ENCODE data around the gene STX8.

STX8 gene

DNA sequence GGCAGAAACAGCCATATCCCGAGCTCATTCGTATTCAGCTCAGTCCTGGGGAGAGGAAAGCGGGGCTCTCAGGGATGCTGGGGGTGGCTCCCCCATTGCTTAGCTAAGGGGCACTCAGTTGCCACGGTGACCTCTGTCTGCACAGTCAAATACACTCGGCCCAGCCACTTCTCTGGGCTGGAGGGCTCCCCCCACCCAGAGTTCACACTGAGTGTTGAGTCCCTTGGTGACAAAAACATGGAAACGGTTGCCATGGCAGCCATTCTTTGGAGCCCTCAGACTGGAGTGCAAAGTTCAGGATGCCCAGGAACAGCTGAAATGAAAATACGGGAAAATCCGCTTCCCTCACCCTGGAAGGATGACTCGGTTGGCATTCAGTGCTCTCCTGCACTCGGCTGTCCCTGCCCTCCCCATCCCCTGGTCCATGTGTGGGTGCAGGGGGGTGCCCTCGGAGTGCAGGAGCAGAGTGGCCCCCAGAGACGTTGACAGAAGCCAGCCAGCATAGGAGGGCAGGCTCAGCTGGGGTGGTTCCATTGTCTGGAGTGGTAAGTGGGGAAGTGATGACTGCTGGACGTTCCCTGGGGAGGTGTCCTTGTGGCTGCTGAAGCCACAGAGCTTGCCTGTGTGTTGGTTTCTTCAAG is 337.8 kb downstream of the STX8 start:
- Histone ChIP-seq H2AFZ (ENCODE audit: low read depth, low read length) (no peak overlapping the region), H3K27ac (ENCODE audit: low read length) (no peak overlapping the region), H3K79me2 (ENCODE audit: low read length) (no peaks in the 10 kb centered on the region), H3K4me1 (ENCODE audit: low read length) (peaks cover 18% of the 10 kb centered on the region; the same call in 1 of the 2 replicates), H3K9me3 (ENCODE audit: insufficient read depth, low read length) (no peaks in the 10 kb centered on the region), H3K9ac (ENCODE audit: low read length) (no peak overlapping the region), H3K36me3 (replicated peaks; ENCODE audit: low read depth, low read length) (no peaks in the 10 kb centered on the region), H3K4me2 (ENCODE audit: low read length) (no peak overlapping the region), H3K4me3 (ENCODE audit: low read length) (no peak overlapping the region), H4K20me1 (ENCODE audit: insufficient read depth, low read length) (no peaks in the 10 kb centered on the region), H3K27me3 (ENCODE audit: low read depth, low read length) (no peaks in the 10 kb centered on the region)
- no peak for TF ChIP-seq EZH2phosphoT487 (IDR thresholded peaks at IDR 0.05; ENCODE audit: low read depth)
- TF ChIP-seq, protein P1, sequence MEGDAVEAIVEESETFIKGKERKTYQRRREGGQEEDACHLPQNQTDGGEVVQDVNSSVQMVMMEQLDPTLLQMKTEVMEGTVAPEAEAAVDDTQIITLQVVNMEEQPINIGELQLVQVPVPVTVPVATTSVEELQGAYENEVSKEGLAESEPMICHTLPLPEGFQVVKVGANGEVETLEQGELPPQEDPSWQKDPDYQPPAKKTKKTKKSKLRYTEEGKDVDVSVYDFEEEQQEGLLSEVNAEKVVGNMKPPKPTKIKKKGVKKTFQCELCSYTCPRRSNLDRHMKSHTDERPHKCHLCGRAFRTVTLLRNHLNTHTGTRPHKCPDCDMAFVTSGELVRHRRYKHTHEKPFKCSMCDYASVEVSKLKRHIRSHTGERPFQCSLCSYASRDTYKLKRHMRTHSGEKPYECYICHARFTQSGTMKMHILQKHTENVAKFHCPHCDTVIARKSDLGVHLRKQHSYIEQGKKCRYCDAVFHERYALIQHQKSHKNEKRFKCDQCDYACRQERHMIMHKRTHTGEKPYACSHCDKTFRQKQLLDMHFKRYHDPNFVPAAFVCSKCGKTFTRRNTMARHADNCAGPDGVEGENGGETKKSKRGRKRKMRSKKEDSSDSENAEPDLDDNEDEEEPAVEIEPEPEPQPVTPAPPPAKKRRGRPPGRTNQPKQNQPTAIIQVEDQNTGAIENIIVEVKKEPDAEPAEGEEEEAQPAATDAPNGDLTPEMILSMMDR (IDR thresholded peaks at IDR 0.05; ENCODE audit: low read depth, low read length) = no peak

DNA sequence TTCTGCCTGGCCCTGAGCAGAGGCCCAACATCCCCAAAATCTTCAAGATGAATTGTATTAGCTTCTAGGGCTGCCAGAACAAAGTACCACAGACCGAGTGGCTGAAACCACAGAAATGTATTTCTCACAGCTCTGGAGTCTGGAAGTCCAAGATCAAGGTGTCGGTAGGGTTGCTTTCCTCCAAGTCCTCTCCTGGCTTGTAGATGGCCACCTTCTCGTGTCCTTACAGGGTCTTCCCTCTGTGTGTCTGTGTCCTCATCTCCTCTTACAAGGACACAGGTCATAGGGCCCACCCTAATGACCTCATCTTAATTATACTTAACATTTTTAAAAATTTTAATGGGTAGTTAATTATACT is 338.6 kb downstream of the STX8 start:
- no peak overlapping the region for H3K9ac ChIP-seq (ENCODE audit: low read length)
- H3K4me3 ChIP-seq (ENCODE audit: low read length) = no peak overlapping the region
- no peaks in the 10 kb centered on the region for H3K36me3 ChIP-seq (replicated peaks; ENCODE audit: low read depth, low read length)
- H3K4me1 ChIP-seq (ENCODE audit: low read length) = peaks cover 18% of the 10 kb centered on the region; the same call in 1 of the 2 replicates
- no peaks in the 10 kb centered on the region for H3K79me2 ChIP-seq (ENCODE audit: low read length)
- TF ChIP-seq, protein P1 (IDR thresholded peaks at IDR 0.05; ENCODE audit: low read depth, low read length) = no peak
- no peak for TF ChIP-seq EZH2phosphoT487 (IDR thresholded peaks at IDR 0.05; ENCODE audit: low read depth)
- H3K9me3 ChIP-seq (ENCODE audit: insufficient read depth, low read length) = no peaks in the 10 kb centered on the region
- H4K20me1 ChIP-seq (ENCODE audit: insufficient read depth, low read length) = no peaks in the 10 kb centered on the region
- H3K4me2 ChIP-seq (ENCODE audit: low read length) = no peak overlapping the region
- no peak overlapping the region for H2AFZ ChIP-seq (ENCODE audit: low read depth, low read length)
- H3K27ac ChIP-seq (ENCODE audit: low read length) = no peak overlapping the region
- H3K27me3 ChIP-seq (ENCODE audit: low read depth, low read length) = no peaks in the 10 kb centered on the region

DNA sequence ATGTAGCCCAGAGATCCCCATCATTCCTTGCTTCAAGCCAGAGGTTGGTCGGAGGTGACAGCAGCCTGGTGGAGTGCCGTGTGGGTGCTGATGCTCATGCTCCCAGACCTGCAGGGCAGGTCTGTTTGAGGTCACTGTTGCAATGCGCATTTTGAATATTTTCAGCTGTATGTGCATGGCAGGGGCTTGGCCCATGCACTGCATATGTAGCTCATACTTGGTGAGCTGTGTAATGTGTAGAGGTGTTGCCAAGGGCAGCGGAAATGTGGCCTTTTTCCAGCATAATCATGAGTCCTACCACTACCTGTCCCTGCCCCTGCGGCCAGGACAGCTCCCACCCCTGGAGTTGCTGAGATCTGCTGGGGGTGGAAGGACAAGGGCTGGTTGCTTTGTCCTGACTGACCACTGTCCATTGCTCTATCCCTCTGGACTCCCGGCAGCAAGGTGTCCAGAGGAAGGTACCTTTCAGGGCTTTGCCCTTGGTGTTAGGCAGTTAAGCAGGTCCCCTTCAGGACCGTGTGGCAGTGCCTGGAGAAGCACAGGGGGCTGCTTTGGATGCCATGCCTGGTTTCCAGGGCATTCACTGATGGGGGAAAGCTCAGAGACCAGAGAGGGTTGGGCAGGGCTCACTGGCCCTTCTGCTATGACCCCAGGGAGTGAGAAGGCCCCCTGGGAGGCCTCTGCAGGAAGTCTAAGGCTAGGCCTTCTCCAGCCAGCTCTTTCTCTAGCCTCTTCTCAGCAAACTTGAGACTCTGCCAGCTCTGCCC is 339.2 kb downstream of the STX8 start:
- H3K4me3 ChIP-seq (ENCODE audit: low read length) = no peak overlapping the region
- H3K9ac ChIP-seq (ENCODE audit: low read length) = no peak overlapping the region
- no peaks in the 10 kb centered on the region for H3K79me2 ChIP-seq (ENCODE audit: low read length)
- no peaks in the 10 kb centered on the region for H3K36me3 ChIP-seq (replicated peaks; ENCODE audit: low read depth, low read length)
- no peaks in the 10 kb centered on the region for H3K27me3 ChIP-seq (ENCODE audit: low read depth, low read length)
- H4K20me1 ChIP-seq (ENCODE audit: insufficient read depth, low read length) = no peaks in the 10 kb centered on the region
- no peaks in the 10 kb centered on the region for H3K9me3 ChIP-seq (ENCODE audit: insufficient read depth, low read length)
- H3K27ac ChIP-seq (ENCODE audit: low read length) = no peak overlapping the region
- TF ChIP-seq, protein P1 (IDR thresholded peaks at IDR 0.05; ENCODE audit: low read depth, low read length) = no peak
- no peak for TF ChIP-seq EZH2phosphoT487 (IDR thresholded peaks at IDR 0.05; ENCODE audit: low read depth)
- no peak overlapping the region for H2AFZ ChIP-seq (ENCODE audit: low read depth, low read length)
- H3K4me1 ChIP-seq (ENCODE audit: low read length) = peaks cover 18% of the 10 kb centered on the region; the same call in 1 of the 2 replicates
- no peak overlapping the region for H3K4me2 ChIP-seq (ENCODE audit: low read length)

DNA sequence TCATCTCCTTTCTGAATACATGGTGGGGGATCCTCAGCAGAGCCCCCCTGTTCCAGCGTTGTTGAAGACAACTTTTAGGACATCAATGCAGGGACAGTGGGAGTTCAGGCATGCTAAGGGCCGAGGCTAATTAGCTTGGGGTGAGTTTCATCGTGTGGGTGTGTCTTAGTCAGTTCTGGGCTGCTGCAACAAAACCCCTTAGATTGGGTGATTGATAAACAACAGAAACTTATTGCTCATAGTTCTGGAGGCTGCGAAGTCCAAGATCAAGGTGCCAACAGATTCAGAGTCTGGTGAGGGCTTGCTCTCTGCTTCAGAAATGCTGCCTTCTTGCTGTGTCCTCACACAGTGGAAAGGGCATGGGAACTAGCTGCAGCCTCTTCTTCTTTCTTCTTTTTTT is 340.3 kb downstream of the STX8 start:
- Histone ChIP-seq H3K27me3 (ENCODE audit: low read depth, low read length) (no peaks in the 10 kb centered on the region), H3K9ac (ENCODE audit: low read length) (no peak overlapping the region)

More for the DNA sequence above, 340.3 kb downstream of the STX8 start:
- no peak overlapping the region for H2AFZ ChIP-seq (ENCODE audit: low read depth, low read length)
- no peaks in the 10 kb centered on the region for H3K79me2 ChIP-seq (ENCODE audit: low read length)
- no peaks in the 10 kb centered on the region for H4K20me1 ChIP-seq (ENCODE audit: insufficient read depth, low read length)
- no peak for TF ChIP-seq EZH2phosphoT487 (IDR thresholded peaks at IDR 0.05; ENCODE audit: low read depth)
- TF ChIP-seq, protein P1 (IDR thresholded peaks at IDR 0.05; ENCODE audit: low read depth, low read length) = no peak
- no peak overlapping the region for H3K4me2 ChIP-seq (ENCODE audit: low read length)
- H3K27ac ChIP-seq (ENCODE audit: low read length) = no peak overlapping the region
- H3K36me3 ChIP-seq (replicated peaks; ENCODE audit: low read depth, low read length) = no peaks in the 10 kb centered on the region
- no peaks in the 10 kb centered on the region for H3K9me3 ChIP-seq (ENCODE audit: insufficient read depth, low read length)
- H3K4me1 ChIP-seq (ENCODE audit: low read length) = peaks cover 13% of the 10 kb centered on the region; the same call in 1 of the 2 replicates
- no peak overlapping the region for H3K4me3 ChIP-seq (ENCODE audit: low read length)
